Measurements from ENCODE around the gene IKZF4.
"Not testable (repeated sequence)": the region's sequence is repeated elsewhere in the genome, so short reads cannot be mapped to it uniquely, and the experiment has no call there.

Gene IKZF4

GRCh38 chr12:56020423-56021184, at the start of gene IKZF4:
TSS of gene IKZF4 (plus strand) at chr12:56021043. CDS start at chr12:56021494, 451 bp downstream.
- no peak for DNase-seq (ENCODE audit: low read depth in 3 of 3, low spot score in 1 of 3)

GRCh38 chr12:55972042-55972441, 48.8 kb upstream of the IKZF4 start:
- no peak for DNase-seq (ENCODE audit: low read depth in 3 of 3, low spot score in 1 of 3)

- no peak for DNase-seq (ENCODE audit: low read depth in 3 of 3, low spot score in 1 of 3)
Measured at GRCh38 chr12:55972456-55972855, 48.4 kb upstream of the IKZF4 start.

- no peak for DNase-seq (ENCODE audit: low read depth in 3 of 3, low spot score in 1 of 3)
Measured at GRCh38 chr12:55972911-55973598, 47.8 kb upstream of the IKZF4 start.

GRCh38 chr12:55973599-55974307, 47.1 kb upstream of the IKZF4 start, which contains the start of gene RAB5B:
TSS of gene RAB5B (plus strand) at chr12:55974078. CDS start at chr12:55986961, 12,883 bp downstream.
- peak; percentile 84 to 97 (median 94) for DNase-seq (ENCODE audit: low read depth in 3 of 3, low spot score in 1 of 3)

- no peak for DNase-seq (ENCODE audit: low read depth in 3 of 3, low spot score in 1 of 3)
Measured at GRCh38 chr12:55974308-55974730, 46.5 kb upstream of the IKZF4 start.

GRCh38 chr12:55978393-55978792, 42.5 kb upstream of the IKZF4 start:
- DNase-seq (ENCODE audit: low read depth in 3 of 3, low spot score in 1 of 3) = no peak

GRCh38 chr12:55979069-55979468, 41.8 kb upstream of the IKZF4 start:
- DNase-seq (ENCODE audit: low read depth in 3 of 3, low spot score in 1 of 3) = no peak

GRCh38 chr12:55981882-55982281, 39.0 kb upstream of the IKZF4 start:
- DNase-seq (ENCODE audit: low read depth in 3 of 3, low spot score in 1 of 3) = not testable (repeated sequence)

- DNase-seq (ENCODE audit: low read depth in 3 of 3, low spot score in 1 of 3) = no peak
Measured at GRCh38 chr12:55982319-55982936, 38.4 kb upstream of the IKZF4 start.

- DNase-seq (ENCODE audit: low read depth in 3 of 3, low spot score in 1 of 3) = no peak
Measured at GRCh38 chr12:55983232-55983842, 37.5 kb upstream of the IKZF4 start.

GRCh38 chr12:55984861-55985260, 36.0 kb upstream of the IKZF4 start:
- DNase-seq (ENCODE audit: low read depth in 3 of 3, low spot score in 1 of 3) = no peak

GRCh38 chr12:55985341-55985740, 35.5 kb upstream of the IKZF4 start:
- no peak for DNase-seq (ENCODE audit: low read depth in 3 of 3, low spot score in 1 of 3)

GRCh38 chr12:55985976-55986375, 34.9 kb upstream of the IKZF4 start:
- DNase-seq (ENCODE audit: low read depth in 3 of 3, low spot score in 1 of 3) = not testable (repeated sequence)

GRCh38 chr12:55991110-55991509, 29.7 kb upstream of the IKZF4 start:
- DNase-seq (ENCODE audit: low read depth in 3 of 3, low spot score in 1 of 3) = no peak

GRCh38 chr12:55993230-55993853, 27.5 kb upstream of the IKZF4 start:
- DNase-seq (ENCODE audit: low read depth in 3 of 3, low spot score in 1 of 3) = no peak

- no peak for DNase-seq (ENCODE audit: low read depth in 3 of 3, low spot score in 1 of 3)
Measured at GRCh38 chr12:55995366-55995765, 25.5 kb upstream of the IKZF4 start.

- peak in 2 of 3 donors; percentile 37 to 40 for DNase-seq (ENCODE audit: low read depth in 3 of 3, low spot score in 1 of 3)
Measured at GRCh38 chr12:55996201-55996714, 24.6 kb upstream of the IKZF4 start.

- DNase-seq (ENCODE audit: low read depth in 3 of 3, low spot score in 1 of 3) = no peak
Measured at GRCh38 chr12:55996715-55997534, 23.9 kb upstream of the IKZF4 start, which contains the start of gene SUOX. TSS of gene SUOX (plus strand) at chr12:55997276. CDS start at chr12:56002222, 4,946 bp downstream.
